Measurements from ENCODE around the gene TBX4.

Gene TBX4

DNA sequence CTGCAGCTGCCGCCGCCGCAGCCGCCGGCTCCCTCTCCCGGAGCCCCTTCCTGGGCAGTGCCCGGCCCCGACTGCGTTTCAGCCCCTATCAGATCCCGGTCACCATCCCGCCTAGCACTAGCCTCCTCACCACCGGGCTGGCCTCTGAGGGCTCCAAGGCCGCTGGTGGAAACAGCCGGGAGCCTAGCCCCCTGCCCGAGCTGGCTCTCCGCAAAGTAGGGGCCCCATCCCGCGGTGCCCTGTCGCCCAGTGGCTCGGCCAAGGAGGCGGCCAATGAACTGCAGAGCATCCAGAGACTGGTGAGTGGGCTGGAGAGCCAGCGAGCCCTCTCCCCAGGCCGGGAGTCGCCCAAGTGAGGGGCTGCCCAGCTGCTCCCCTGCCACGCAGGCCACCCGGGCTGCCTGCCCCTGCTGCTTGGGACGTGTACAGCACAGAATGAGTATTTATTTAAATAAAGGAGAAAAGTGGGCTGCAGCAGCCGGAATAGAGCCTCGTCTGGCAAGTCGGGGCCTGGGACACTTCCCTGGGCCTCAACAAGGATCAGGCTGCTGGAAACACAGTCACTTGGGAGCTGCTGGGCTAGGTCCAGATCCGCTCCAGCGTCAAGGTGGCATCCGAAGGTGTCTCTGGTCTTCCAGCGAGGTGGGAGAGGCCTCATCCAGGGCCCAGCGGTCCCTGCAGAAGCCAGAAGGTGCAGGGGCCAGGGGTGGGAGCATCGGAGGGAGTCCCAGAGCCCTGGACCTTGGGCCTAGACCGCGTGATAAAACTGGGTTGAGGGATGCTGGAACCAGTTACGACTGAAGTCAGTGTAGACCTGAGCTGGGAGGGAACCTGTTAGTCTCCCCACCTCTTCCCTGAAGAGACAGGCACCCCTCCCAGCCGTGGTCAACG, 43.8 kb upstream of the TBX4 start:
- H3K36me3 ChIP-seq (ENCODE audit: low read depth) = no peaks in the 10 kb centered on the region

GRCh38 chr17:61409301-61410112, 42.7 kb upstream of the TBX4 start:
- no peaks in the 10 kb centered on the region for H3K9me3 ChIP-seq (ENCODE audit: severe bottlenecking)
- peak; percentile 55 for ATAC-seq (ENCODE audit: low read depth)
- DNase-seq (ENCODE audit: low spot score) = peak; percentile 66
- H3K4me1 ChIP-seq (ENCODE audit: insufficient read depth, poor library complexity, severe bottlenecking) = no peaks in the 10 kb centered on the region
- no peak overlapping the region for H3K27ac ChIP-seq (ENCODE audit: poor library complexity, severe bottlenecking)
- TF ChIP-seq, protein P1, sequence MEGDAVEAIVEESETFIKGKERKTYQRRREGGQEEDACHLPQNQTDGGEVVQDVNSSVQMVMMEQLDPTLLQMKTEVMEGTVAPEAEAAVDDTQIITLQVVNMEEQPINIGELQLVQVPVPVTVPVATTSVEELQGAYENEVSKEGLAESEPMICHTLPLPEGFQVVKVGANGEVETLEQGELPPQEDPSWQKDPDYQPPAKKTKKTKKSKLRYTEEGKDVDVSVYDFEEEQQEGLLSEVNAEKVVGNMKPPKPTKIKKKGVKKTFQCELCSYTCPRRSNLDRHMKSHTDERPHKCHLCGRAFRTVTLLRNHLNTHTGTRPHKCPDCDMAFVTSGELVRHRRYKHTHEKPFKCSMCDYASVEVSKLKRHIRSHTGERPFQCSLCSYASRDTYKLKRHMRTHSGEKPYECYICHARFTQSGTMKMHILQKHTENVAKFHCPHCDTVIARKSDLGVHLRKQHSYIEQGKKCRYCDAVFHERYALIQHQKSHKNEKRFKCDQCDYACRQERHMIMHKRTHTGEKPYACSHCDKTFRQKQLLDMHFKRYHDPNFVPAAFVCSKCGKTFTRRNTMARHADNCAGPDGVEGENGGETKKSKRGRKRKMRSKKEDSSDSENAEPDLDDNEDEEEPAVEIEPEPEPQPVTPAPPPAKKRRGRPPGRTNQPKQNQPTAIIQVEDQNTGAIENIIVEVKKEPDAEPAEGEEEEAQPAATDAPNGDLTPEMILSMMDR (IDR thresholded peaks at IDR 0.05; ENCODE audit: poor library complexity, severe bottlenecking) = peak; percentile 85
- peaks cover 4% of the 10 kb centered on the region for H3K27me3 ChIP-seq (ENCODE audit: insufficient read depth, poor library complexity, severe bottlenecking)
- H3K4me3 ChIP-seq (ENCODE audit: severe bottlenecking) = peak overlapping the region; percentile 53
- H3K36me3 ChIP-seq (ENCODE audit: low read depth) = no peaks in the 10 kb centered on the region

More for the DNA sequence above, 43.8 kb upstream of the TBX4 start:
- ATAC-seq (ENCODE audit: low read depth) (no peak), DNase-seq (ENCODE audit: low spot score) (peak; percentile 58)
- H3K4me1 ChIP-seq (ENCODE audit: insufficient read depth, poor library complexity, severe bottlenecking) = peaks cover 3% of the 10 kb centered on the region
- peaks cover 15% of the 10 kb centered on the region for H3K27me3 ChIP-seq (ENCODE audit: insufficient read depth, poor library complexity, severe bottlenecking)
- H3K4me3 ChIP-seq (ENCODE audit: severe bottlenecking) = no peak overlapping the region
- TF ChIP-seq, protein P1 (IDR thresholded peaks at IDR 0.05; ENCODE audit: poor library complexity, severe bottlenecking) = no peak
- no peak overlapping the region for H3K27ac ChIP-seq (ENCODE audit: poor library complexity, severe bottlenecking)
- H3K9me3 ChIP-seq (ENCODE audit: severe bottlenecking) = no peaks in the 10 kb centered on the region

DNA sequence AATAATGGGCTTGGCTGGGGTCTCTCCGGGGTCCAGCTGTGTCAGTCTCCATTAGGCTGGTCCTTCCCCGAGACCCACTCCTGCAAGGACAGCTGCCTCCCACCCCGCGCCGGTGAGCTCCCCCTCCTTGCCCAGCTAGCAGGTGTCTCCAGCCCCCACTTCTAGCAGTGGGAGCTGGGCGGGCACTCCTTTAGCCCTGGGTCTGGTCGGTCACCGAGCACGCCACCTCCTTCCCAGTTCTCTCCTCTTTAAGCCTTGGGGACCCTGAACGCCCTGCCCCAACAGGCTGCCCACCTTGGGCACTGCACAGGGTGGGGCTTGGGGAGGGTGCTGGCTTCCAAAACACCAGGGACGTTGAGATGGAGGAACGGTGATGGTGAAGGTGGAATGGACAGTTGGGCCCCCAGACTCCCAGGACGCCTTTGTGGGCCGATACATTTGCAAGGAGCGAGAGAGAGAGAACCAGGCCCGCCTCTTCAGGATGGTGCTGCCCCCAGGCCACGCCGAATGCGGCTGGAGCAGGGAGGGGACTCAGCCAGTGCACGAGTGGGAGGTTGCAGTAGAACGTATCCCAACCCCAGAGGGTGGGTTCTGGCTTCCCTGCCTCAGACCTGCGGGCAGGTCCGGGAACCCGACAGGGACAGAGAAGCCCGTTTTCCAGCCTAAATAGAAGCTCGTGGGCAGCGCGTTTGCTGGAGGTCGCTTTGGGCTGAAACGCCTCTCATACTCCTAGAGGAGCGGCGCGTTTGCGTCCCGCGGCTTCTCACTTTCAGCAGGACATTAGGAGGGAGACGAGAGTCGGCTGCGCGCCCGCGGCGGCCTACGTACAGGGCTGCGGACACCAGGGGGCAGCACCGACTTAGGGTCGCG, 41.8 kb upstream of the TBX4 start:
- no peak for ATAC-seq (ENCODE audit: low read depth)
- H3K4me1 ChIP-seq (ENCODE audit: insufficient read depth, poor library complexity, severe bottlenecking) = no peaks in the 10 kb centered on the region
- peak; percentile 68 for DNase-seq (ENCODE audit: low spot score)
- no peaks in the 10 kb centered on the region for H3K27me3 ChIP-seq (ENCODE audit: insufficient read depth, poor library complexity, severe bottlenecking)
- TF ChIP-seq, protein P1 (IDR thresholded peaks at IDR 0.05; ENCODE audit: poor library complexity, severe bottlenecking) = no peak
- H3K27ac ChIP-seq (ENCODE audit: poor library complexity, severe bottlenecking) = no peak overlapping the region
- no peaks in the 10 kb centered on the region for H3K36me3 ChIP-seq (ENCODE audit: low read depth)
- no peak overlapping the region for H3K4me3 ChIP-seq (ENCODE audit: severe bottlenecking)
- H3K9me3 ChIP-seq (ENCODE audit: severe bottlenecking) = no peaks in the 10 kb centered on the region

- peak overlapping the region; percentile 42 for H3K4me3 ChIP-seq (ENCODE audit: severe bottlenecking)
- no peaks in the 10 kb centered on the region for H3K27me3 ChIP-seq (ENCODE audit: insufficient read depth, poor library complexity, severe bottlenecking)
- ATAC-seq (ENCODE audit: low read depth) (no peak), DNase-seq (ENCODE audit: low spot score) (no peak)
- no peak overlapping the region for H3K27ac ChIP-seq (ENCODE audit: poor library complexity, severe bottlenecking)
- no peaks in the 10 kb centered on the region for H3K36me3 ChIP-seq (ENCODE audit: low read depth)
- H3K9me3 ChIP-seq (ENCODE audit: severe bottlenecking) = no peaks in the 10 kb centered on the region
- no peaks in the 10 kb centered on the region for H3K4me1 ChIP-seq (ENCODE audit: insufficient read depth, poor library complexity, severe bottlenecking)
- TF ChIP-seq, protein P1 (IDR thresholded peaks at IDR 0.05; ENCODE audit: poor library complexity, severe bottlenecking) = no peak
Observed at GRCh38 chr17:61411011-61411260, 41.3 kb upstream of the TBX4 start.

Data from RWPE2 (cell line).